ACC112 (cell line): ENCODE measurements around the gene COL11A2.
"Not testable (repeated sequence)": the region's sequence is repeated elsewhere in the genome, so short reads cannot be mapped to it uniquely, and the experiment has no call there.

Source experiments
- H2AFZ ChIP-seq: fragments of 200-600 bp; sonication (generic); one replicate; pipeline ENCODE4 v1.6.0; 2017; ENCODE audit warnings: antibody characterized with exemption, low read length; ENCODE audit not compliant: unreplicated experiment
- H3K27ac ChIP-seq: fragments of 200-600 bp; sonication (generic); 2 replicates; pipeline ENCODE4 v1.5.1; 2014; ENCODE audit warnings: low read depth, mild to moderate bottlenecking, antibody characterized with exemption, low read length, moderate library complexity
- H3K27me3 ChIP-seq: fragments of 200-600 bp; sonication (generic); 2 replicates; pipeline ENCODE4 v1.6.1; 2014; ENCODE audit warnings: mild to moderate bottlenecking, antibody characterized with exemption, low read length, moderate library complexity, mixed read lengths; ENCODE audit not compliant: insufficient read depth
- H3K36me3 ChIP-seq: fragments of 200-600 bp; sonication (generic); 2 replicates; pipeline ENCODE4 v1.6.1; 2016; ENCODE audit warnings: mild to moderate bottlenecking, antibody characterized with exemption, low read length, moderate library complexity, mixed read lengths; ENCODE audit not compliant: insufficient read depth
- H3K4me1 ChIP-seq: fragments of 200-600 bp; sonication (generic); one replicate; pipeline ENCODE4 v1.6.1; 2016; ENCODE audit warnings: low read length, mixed read lengths; ENCODE audit not compliant: insufficient read depth, unreplicated experiment, control insufficient read depth
- H3K4me3 ChIP-seq: fragments of 200-600 bp; sonication (generic); 2 replicates; pipeline ENCODE4 v1.5.1; 2014; ENCODE audit warnings: mild to moderate bottlenecking, low read depth, low read length
- H3K79me2 ChIP-seq: fragments of 200-600 bp; sonication (generic); one replicate; pipeline ENCODE4 v1.6.0; 2016; ENCODE audit warnings: low read length; ENCODE audit not compliant: control insufficient read depth, unreplicated experiment, insufficient read depth

COL11A2 gene

GRCh38 chr6:33192105-33192646 is at the start of gene COL11A2:
TSS of gene COL11A2 (minus strand) at chr6:33192467. CDS start at chr6:33192240, 227 bp downstream.
- H3K4me1 ChIP-seq, result peaks cover 8% of the 10 kb centered on the region
- H3K4me3 ChIP-seq, result peak within 1 kb of the TSS; percentile 47; the same call in 1 of the 2 replicates
- peaks cover 24% of the 10 kb centered on the region for H3K27me3 ChIP-seq
- no peaks in the 10 kb centered on the region for H3K79me2 ChIP-seq
- H2AFZ ChIP-seq, result no peak within 1 kb of the TSS
- peaks cover 16% of the 10 kb centered on the region; the same call in 1 of the 2 replicates for H3K36me3 ChIP-seq
- no peak within 1 kb of the TSS for H3K27ac ChIP-seq

GRCh38 chr6:33241968-33242367 is 49.7 kb upstream of the COL11A2 start:
- Histone ChIP-seq H3K4me1 (no peaks in the 10 kb centered on the region), H3K79me2 (no peaks in the 10 kb centered on the region), H3K4me3 (no peak overlapping the region), H3K27ac (no peak overlapping the region), H2AFZ (no peak overlapping the region), H3K36me3 (no peaks in the 10 kb centered on the region), H3K27me3 (peaks cover 22% of the 10 kb centered on the region)

- H2AFZ ChIP-seq, result no peak overlapping the region
- H3K27me3 ChIP-seq, result peaks cover 43% of the 10 kb centered on the region
- H3K36me3 ChIP-seq, result no peaks in the 10 kb centered on the region
- no peak overlapping the region for H3K4me3 ChIP-seq
- no peaks in the 10 kb centered on the region for H3K79me2 ChIP-seq
- H3K27ac ChIP-seq, result no peak overlapping the region
- no peaks in the 10 kb centered on the region for H3K4me1 ChIP-seq
Observed at GRCh38 chr6:33237741-33238140, 45.5 kb upstream of the COL11A2 start.

- Histone ChIP-seq H2AFZ (no peak overlapping the region), H3K4me1 (no peaks in the 10 kb centered on the region), H3K36me3 (no peaks in the 10 kb centered on the region), H3K79me2 (no peaks in the 10 kb centered on the region), H3K27me3 (peaks cover 43% of the 10 kb centered on the region), H3K27ac (no peak overlapping the region), H3K4me3 (no peak overlapping the region)
Observed at GRCh38 chr6:33236852-33237251, 44.6 kb upstream of the COL11A2 start.

- Histone ChIP-seq H3K4me1 (no peaks in the 10 kb centered on the region), H3K36me3 (no peaks in the 10 kb centered on the region), H3K79me2 (no peaks in the 10 kb centered on the region), H3K27me3 (peaks cover 45% of the 10 kb centered on the region), H3K4me3 (no peak overlapping the region), H2AFZ (no peak overlapping the region), H3K27ac (no peak overlapping the region)
Observed at GRCh38 chr6:33236328-33236727, 44.1 kb upstream of the COL11A2 start.

- no peak overlapping the region for H3K27ac ChIP-seq
- H3K4me1 ChIP-seq, result no peaks in the 10 kb centered on the region
- H3K27me3 ChIP-seq, result peaks cover 50% of the 10 kb centered on the region
- no peaks in the 10 kb centered on the region for H3K79me2 ChIP-seq
- no peaks in the 10 kb centered on the region for H3K36me3 ChIP-seq
- no peak overlapping the region for H3K4me3 ChIP-seq
- no peak overlapping the region for H2AFZ ChIP-seq
Observed at GRCh38 chr6:33235221-33235634, 43.0 kb upstream of the COL11A2 start.

GRCh38 chr6:33226503-33227120 is 34.3 kb upstream of the COL11A2 start:
- not testable (repeated sequence) for H3K79me2 ChIP-seq, H3K27ac ChIP-seq, H3K36me3 ChIP-seq, H2AFZ ChIP-seq, H3K4me3 ChIP-seq, H3K4me1 ChIP-seq
- H3K27me3 ChIP-seq, result peaks cover 48% of the 10 kb centered on the region

- peaks cover 17% of the 10 kb centered on the region for H3K27me3 ChIP-seq
- no peaks in the 10 kb centered on the region for H3K36me3 ChIP-seq
- H3K27ac ChIP-seq, result no peak overlapping the region
- H3K4me1 ChIP-seq, result peaks cover 6% of the 10 kb centered on the region
- H2AFZ ChIP-seq, result no peak overlapping the region
- no peak overlapping the region for H3K4me3 ChIP-seq
- no peaks in the 10 kb centered on the region for H3K79me2 ChIP-seq
Observed at GRCh38 chr6:33217681-33218080, 25.4 kb upstream of the COL11A2 start.

- H3K4me3 ChIP-seq, result no peak overlapping the region
- peaks cover 13% of the 10 kb centered on the region for H3K27me3 ChIP-seq
- H3K36me3 ChIP-seq, result no peaks in the 10 kb centered on the region
- no peaks in the 10 kb centered on the region for H3K79me2 ChIP-seq
- H3K27ac ChIP-seq, result no peak overlapping the region
- H2AFZ ChIP-seq, result no peak overlapping the region
- H3K4me1 ChIP-seq, result peaks cover 10% of the 10 kb centered on the region
Observed at GRCh38 chr6:33217246-33217645, 25.0 kb upstream of the COL11A2 start.

GRCh38 chr6:33216117-33216649 is 23.9 kb upstream of the COL11A2 start:
- H3K4me1 ChIP-seq, result peaks cover 10% of the 10 kb centered on the region
- H3K4me3 ChIP-seq, result no peak overlapping the region
- no peak overlapping the region for H3K27ac ChIP-seq
- H3K79me2 ChIP-seq, result no peaks in the 10 kb centered on the region
- H3K27me3 ChIP-seq, result peaks cover 4% of the 10 kb centered on the region
- no peaks in the 10 kb centered on the region for H3K36me3 ChIP-seq
- H2AFZ ChIP-seq, result no peak overlapping the region
